Measurements from ENCODE around the gene DNASE2B.

DNA sequence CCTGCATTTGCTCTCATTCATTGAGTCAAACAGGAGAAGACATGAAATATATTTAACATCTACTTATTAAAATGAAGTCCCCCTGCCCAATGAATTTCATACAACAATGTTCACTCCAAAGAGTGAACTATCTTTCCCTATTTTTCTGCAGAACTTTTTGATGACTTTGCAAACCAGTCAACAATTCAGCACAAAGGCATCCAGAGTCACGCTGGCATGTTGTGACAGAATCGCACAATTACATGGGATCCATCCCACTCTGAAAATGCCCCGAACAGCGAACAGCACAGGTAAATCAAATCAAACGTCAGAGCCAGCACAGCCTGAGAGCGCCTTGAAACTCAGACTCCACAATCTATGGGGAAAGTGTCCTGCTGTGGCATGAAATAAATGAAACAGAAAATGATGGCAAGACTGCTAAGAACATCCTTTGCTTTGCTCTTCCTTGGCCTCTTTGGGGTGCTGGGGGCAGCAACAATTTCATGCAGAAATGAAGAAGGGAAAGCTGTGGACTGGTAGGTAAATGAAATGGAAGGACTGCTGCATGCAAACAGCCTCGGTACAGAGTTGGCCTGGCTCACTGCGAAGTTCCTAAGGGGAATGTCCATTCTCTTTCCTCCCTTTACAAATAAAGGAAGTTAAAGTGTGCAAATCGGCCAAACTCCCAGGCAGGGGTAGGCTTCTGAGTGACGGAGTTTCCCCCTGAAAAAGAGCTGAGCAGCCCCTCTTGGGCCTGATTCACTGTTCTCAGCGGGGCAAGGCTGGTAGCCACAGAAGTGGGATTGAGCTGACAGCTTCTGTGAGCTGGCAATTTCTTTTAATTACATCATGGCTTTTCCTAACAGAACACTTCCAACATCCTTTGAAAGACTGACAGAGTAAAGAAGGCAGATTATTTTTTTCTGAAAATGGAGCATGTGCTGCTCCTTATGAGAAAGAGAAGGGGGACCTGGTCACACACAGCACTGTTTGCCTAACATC is at the start of gene DNASE2B:
- TF ChIP-seq, protein P1, sequence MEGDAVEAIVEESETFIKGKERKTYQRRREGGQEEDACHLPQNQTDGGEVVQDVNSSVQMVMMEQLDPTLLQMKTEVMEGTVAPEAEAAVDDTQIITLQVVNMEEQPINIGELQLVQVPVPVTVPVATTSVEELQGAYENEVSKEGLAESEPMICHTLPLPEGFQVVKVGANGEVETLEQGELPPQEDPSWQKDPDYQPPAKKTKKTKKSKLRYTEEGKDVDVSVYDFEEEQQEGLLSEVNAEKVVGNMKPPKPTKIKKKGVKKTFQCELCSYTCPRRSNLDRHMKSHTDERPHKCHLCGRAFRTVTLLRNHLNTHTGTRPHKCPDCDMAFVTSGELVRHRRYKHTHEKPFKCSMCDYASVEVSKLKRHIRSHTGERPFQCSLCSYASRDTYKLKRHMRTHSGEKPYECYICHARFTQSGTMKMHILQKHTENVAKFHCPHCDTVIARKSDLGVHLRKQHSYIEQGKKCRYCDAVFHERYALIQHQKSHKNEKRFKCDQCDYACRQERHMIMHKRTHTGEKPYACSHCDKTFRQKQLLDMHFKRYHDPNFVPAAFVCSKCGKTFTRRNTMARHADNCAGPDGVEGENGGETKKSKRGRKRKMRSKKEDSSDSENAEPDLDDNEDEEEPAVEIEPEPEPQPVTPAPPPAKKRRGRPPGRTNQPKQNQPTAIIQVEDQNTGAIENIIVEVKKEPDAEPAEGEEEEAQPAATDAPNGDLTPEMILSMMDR (conservative IDR thresholded peaks at IDR 0.05) = no peak
- TF ChIP-seq EZH2 (IDR thresholded peaks at IDR 0.05; ENCODE audit: low read depth) = no peak

All from PC-9 (cell line).